ENCODE data around the gene IGF1R.
A peak's percentile ranks its signal among the peaks of the same experiment; 100 is the strongest.

The IGF1R gene

GRCh38 chr15:98939311-98940080 is 291.2 kb downstream of the IGF1R start:
- H3K9me3 ChIP-seq (ENCODE audit: control insufficient read depth in 2 of 2, low read length in 2 of 2): no peaks in the 10 kb centered on the region
- H3K36me3 ChIP-seq (ENCODE audit: control insufficient read depth in 2 of 2, insufficient read depth in 2 of 2, low read length in 2 of 2): peaks cover 19 to 31% of the 10 kb centered on the region in 2 donors
- H3K27me3 ChIP-seq (ENCODE audit: control insufficient read depth in 2 of 2, insufficient read depth in 2 of 2, low read length in 2 of 2): no peaks in the 10 kb centered on the region

DNA sequence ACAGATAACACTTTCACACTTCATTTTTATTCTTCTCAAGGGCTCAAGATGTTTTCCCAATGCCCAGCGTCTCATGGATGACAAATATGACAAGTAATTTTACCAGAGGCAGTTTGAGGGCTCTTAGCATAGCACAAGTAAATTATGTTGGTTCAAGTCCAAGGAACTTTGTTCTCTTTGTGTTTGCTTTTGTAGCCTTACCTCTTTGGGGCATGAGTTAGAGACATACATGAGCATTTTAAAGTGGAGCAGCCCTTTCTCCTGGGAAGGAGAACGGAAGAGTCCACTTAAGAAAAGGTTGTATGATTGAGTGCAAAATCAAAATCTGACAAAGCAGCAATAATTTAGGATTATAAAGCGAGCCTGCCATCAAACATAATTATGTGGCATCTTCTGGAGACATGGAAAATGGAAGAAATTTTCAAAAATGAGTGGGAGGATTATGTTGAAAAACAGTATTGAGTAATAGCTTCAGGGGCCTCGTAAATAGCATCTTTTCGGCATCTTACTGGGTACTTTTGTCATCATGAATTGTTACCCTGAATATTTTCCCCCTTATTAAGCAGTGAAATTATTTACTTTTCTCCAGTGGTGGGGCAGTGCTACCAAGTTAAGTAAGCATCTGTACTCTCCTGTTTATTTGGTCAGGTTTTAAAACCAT is 293.4 kb downstream of the IGF1R start:
- Histone ChIP-seq H3K36me3 (ENCODE audit: control insufficient read depth in 2 of 2, insufficient read depth in 2 of 2, low read length in 2 of 2) (peaks cover 15 to 26% of the 10 kb centered on the region in 2 donors), H3K9me3 (ENCODE audit: control insufficient read depth in 2 of 2, low read length in 2 of 2) (no peaks in the 10 kb centered on the region), H3K9ac (ENCODE audit: low read depth in 1 of 2, low read length in 2 of 2) (no peak overlapping the region), H3K4me3 (ENCODE audit: low read length in 2 of 2) (no peak overlapping the region), H3K27ac (ENCODE audit: low read depth in 2 of 2, low read length in 2 of 2) (no peak overlapping the region), H3K4me1 (ENCODE audit: control insufficient read depth in 2 of 2, insufficient read depth in 2 of 2, low read length in 2 of 2) (peaks cover 12 to 13% of the 10 kb centered on the region in 2 donors), H3K27me3 (ENCODE audit: control insufficient read depth in 2 of 2, insufficient read depth in 2 of 2, low read length in 2 of 2) (no peaks in the 10 kb centered on the region)

More at GRCh38 chr15:98939311-98940080, 291.2 kb downstream of the IGF1R start:
- Histone ChIP-seq H3K9ac (ENCODE audit: low read depth in 1 of 2, low read length in 2 of 2) (no peak overlapping the region), H3K4me3 (ENCODE audit: low read length in 2 of 2) (no peak overlapping the region), H3K27ac (ENCODE audit: low read depth in 2 of 2, low read length in 2 of 2) (no peak overlapping the region), H3K4me1 (ENCODE audit: control insufficient read depth in 2 of 2, insufficient read depth in 2 of 2, low read length in 2 of 2) (peaks cover 12 to 13% of the 10 kb centered on the region in 2 donors)

DNA sequence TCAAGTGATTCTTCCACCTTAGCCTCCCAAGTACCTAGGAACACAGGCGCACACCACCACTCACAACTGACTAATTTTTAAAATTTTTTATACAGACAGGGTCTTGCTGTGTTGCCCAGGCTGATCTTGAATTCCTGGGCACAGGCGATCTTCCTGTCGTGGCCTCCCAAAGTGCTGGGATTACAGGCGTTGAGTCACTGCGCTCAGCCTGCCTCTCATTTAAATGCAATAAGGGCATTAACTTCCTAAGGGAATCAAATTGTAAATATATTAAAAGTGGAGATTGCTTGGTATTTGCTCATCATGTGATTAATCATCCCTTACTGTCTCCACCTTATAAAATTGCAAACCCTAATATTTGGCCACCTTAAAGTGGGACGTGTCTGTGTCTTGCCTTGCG is 294.1 kb downstream of the IGF1R start:
- Histone ChIP-seq H3K4me3 (ENCODE audit: low read length in 2 of 2) (no peak overlapping the region), H3K9me3 (ENCODE audit: control insufficient read depth in 2 of 2, low read length in 2 of 2) (no peaks in the 10 kb centered on the region), H3K4me1 (ENCODE audit: control insufficient read depth in 2 of 2, insufficient read depth in 2 of 2, low read length in 2 of 2) (peaks cover 12 to 13% of the 10 kb centered on the region in 2 donors), H3K27ac (ENCODE audit: low read depth in 2 of 2, low read length in 2 of 2) (no peak overlapping the region), H3K36me3 (ENCODE audit: control insufficient read depth in 2 of 2, insufficient read depth in 2 of 2, low read length in 2 of 2) (peaks cover 15 to 26% of the 10 kb centered on the region in 2 donors), H3K27me3 (ENCODE audit: control insufficient read depth in 2 of 2, insufficient read depth in 2 of 2, low read length in 2 of 2) (no peaks in the 10 kb centered on the region), H3K9ac (ENCODE audit: low read depth in 1 of 2, low read length in 2 of 2) (no peak overlapping the region)

DNA sequence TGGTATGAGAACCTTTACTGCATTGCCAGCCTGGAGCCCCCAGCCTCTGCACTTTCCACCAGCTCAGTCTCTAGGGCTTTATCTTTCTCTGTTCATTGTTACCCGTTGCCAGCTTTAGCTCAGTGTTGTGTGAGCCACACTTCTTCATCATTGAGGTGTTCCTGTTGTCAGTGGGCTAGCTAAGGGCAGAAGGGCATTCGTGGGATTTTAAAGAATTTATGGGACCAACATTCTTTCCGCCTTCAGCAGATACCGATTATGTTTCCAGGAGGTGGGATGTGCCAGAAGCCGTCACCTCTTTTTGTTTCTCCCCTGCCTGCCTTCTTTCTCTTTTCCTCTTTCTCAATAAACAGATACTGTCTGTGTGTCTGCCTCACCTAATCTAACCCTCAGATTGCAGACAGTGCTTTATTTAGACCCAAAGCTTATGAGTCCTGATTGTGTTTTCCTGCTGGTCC is 294.7 kb downstream of the IGF1R start:
- Histone ChIP-seq H3K27me3 (ENCODE audit: control insufficient read depth in 2 of 2, insufficient read depth in 2 of 2, low read length in 2 of 2) (no peaks in the 10 kb centered on the region), H3K4me3 (ENCODE audit: low read length in 2 of 2) (no peak overlapping the region), H3K4me1 (ENCODE audit: control insufficient read depth in 2 of 2, insufficient read depth in 2 of 2, low read length in 2 of 2) (peaks cover 12 to 13% of the 10 kb centered on the region in 2 donors), H3K9ac (ENCODE audit: low read depth in 1 of 2, low read length in 2 of 2) (no peak overlapping the region), H3K9me3 (ENCODE audit: control insufficient read depth in 2 of 2, low read length in 2 of 2) (no peaks in the 10 kb centered on the region), H3K36me3 (ENCODE audit: control insufficient read depth in 2 of 2, insufficient read depth in 2 of 2, low read length in 2 of 2) (peaks cover 9 to 27% of the 10 kb centered on the region in 2 donors), H3K27ac (ENCODE audit: low read depth in 2 of 2, low read length in 2 of 2) (peak overlapping the region; percentile 17)

DNA sequence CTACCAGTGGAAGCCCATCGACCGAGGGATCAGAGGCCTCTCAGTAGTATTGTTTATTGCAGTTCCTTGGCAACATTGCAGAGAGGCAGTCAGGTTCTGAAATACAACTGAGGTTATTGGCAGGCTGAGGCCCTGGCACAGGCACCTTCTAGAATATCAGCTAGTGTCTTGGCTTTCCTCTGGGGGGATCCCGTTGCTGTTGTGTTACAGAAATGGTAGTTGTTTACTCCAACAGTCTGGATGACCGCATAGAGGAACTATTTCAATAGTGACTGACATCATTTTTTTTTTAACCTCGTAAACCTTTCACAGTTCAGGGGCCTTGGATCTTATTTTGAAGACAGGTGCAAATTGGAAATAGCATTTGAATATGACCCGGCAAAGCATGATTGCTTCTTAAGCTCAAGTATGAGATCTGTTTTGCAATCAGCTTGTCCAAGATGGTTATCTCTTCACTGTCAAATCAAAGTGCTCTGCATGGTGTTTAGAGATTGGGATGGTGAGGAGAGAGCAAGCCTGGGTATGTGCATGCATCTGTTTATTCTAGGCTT is 295.3 kb downstream of the IGF1R start:
- H3K9me3 ChIP-seq (ENCODE audit: control insufficient read depth in 2 of 2, low read length in 2 of 2): no peaks in the 10 kb centered on the region
- peaks cover 12 to 13% of the 10 kb centered on the region in 2 donors for H3K4me1 ChIP-seq (ENCODE audit: control insufficient read depth in 2 of 2, insufficient read depth in 2 of 2, low read length in 2 of 2)
- H3K27ac ChIP-seq (ENCODE audit: low read depth in 2 of 2, low read length in 2 of 2): peak overlapping the region; percentile 17
- H3K9ac ChIP-seq (ENCODE audit: low read depth in 1 of 2, low read length in 2 of 2): no peak overlapping the region
- no peaks in the 10 kb centered on the region for H3K27me3 ChIP-seq (ENCODE audit: control insufficient read depth in 2 of 2, insufficient read depth in 2 of 2, low read length in 2 of 2)
- peaks cover 9 to 33% of the 10 kb centered on the region in 2 donors for H3K36me3 ChIP-seq (ENCODE audit: control insufficient read depth in 2 of 2, insufficient read depth in 2 of 2, low read length in 2 of 2)
- no peak overlapping the region for H3K4me3 ChIP-seq (ENCODE audit: low read length in 2 of 2)

DNA sequence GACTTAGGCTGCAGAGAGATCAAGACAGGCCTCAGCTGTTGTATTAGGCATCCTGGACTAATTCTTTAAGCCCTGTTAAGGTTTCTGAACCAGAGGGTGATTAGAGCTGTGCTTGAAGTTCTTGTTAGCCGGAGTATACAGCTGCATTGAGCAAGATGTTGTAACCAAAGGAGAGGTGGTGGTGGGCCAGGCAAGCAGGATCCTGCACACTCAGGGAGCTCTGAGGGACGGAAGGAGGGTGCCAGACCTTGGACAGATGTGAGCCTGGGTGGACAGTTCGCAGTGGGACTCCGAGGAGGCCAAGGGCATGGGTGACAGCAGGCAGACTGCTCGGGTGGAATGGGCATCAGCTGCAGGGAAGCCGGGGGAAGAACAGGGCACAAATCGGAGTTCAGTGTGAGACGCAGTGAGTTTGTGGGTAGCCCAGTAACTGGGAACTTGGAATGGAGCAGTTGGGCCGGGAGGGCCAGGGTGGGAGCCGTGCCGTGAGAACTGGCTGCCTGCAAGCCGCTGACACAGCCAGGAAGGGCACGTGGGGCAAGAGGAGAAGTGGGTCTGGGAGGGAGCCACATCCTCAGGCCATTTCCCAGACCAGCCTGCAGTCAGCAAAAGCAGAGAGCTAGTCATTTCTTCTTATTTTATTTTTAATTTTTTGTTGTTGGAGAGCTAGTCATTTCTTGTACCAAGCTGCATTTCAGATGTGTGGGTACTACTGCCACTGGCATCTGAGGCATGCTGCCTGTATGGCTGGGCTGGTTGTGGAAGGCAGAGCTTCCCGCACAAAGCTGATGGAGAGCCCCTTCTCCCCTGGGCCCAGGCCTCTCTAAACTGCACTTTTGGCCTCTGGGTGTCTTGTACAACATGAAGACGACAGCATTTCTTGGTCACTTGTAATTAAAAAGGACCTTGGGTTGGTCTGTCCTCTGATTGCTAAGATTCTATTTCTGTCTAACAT is 298.2 kb downstream of the IGF1R start:
- Histone ChIP-seq H3K4me1 (ENCODE audit: control insufficient read depth in 2 of 2, insufficient read depth in 2 of 2, low read length in 2 of 2) (peaks cover 5 to 7% of the 10 kb centered on the region in 2 donors), H3K4me3 (ENCODE audit: low read length in 2 of 2) (no peak overlapping the region), H3K36me3 (ENCODE audit: control insufficient read depth in 2 of 2, insufficient read depth in 2 of 2, low read length in 2 of 2) (peaks cover 21 to 45% of the 10 kb centered on the region in 2 donors), H3K27ac (ENCODE audit: low read depth in 2 of 2, low read length in 2 of 2) (peak overlapping the region in 1 of 2 donors; percentile 43), H3K27me3 (ENCODE audit: control insufficient read depth in 2 of 2, insufficient read depth in 2 of 2, low read length in 2 of 2) (no peaks in the 10 kb centered on the region), H3K9ac (ENCODE audit: low read depth in 1 of 2, low read length in 2 of 2) (no peak overlapping the region), H3K9me3 (ENCODE audit: control insufficient read depth in 2 of 2, low read length in 2 of 2) (no peaks in the 10 kb centered on the region)

DNA sequence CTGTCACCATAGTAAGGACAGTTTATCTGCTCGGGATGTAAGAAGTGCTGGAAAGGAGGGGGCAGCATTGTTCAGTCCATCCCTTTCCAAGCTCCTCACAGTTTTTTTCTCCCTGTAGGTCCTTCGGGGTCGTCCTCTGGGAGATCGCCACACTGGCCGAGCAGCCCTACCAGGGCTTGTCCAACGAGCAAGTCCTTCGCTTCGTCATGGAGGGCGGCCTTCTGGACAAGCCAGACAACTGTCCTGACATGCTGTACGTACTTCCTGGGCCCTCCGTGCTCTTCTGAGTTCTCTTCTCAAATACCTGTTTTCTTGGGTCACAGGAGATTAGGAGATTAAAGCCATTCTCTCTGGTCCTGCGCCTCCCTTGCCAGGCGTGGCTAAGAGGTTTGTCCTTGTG is 300.1 kb downstream of the IGF1R start:
- no peak overlapping the region for H3K4me3 ChIP-seq (ENCODE audit: low read length in 2 of 2)
- H3K27me3 ChIP-seq (ENCODE audit: control insufficient read depth in 2 of 2, insufficient read depth in 2 of 2, low read length in 2 of 2): no peaks in the 10 kb centered on the region
- H3K36me3 ChIP-seq (ENCODE audit: control insufficient read depth in 2 of 2, insufficient read depth in 2 of 2, low read length in 2 of 2): peaks cover 24 to 40% of the 10 kb centered on the region in 2 donors
- peaks cover 2 to 5% of the 10 kb centered on the region in 2 donors for H3K4me1 ChIP-seq (ENCODE audit: control insufficient read depth in 2 of 2, insufficient read depth in 2 of 2, low read length in 2 of 2)
- H3K9me3 ChIP-seq (ENCODE audit: control insufficient read depth in 2 of 2, low read length in 2 of 2): no peaks in the 10 kb centered on the region
- no peak overlapping the region for H3K9ac ChIP-seq (ENCODE audit: low read depth in 1 of 2, low read length in 2 of 2)
- H3K27ac ChIP-seq (ENCODE audit: low read depth in 2 of 2, low read length in 2 of 2): no peak overlapping the region

DNA sequence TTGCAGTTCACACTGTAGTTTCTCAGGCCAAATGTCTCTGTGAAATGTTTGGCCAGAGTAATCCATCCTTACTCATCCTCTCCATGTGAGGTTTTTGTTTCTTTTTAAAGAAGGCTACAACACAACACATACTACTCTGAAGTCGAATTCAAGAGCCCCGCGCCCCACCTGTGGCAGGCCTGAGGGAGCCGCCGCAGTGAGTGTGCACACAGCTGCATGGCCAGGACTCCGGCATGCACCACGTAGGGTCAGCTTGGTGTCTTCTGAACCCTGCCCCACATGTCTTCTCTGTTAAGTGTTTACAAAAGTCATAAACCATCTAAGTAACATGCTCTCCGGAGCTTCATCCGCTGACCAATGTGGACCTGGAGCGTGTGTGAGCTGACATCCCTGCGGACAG is 300.6 kb downstream of the IGF1R start:
- no peak overlapping the region for H3K9ac ChIP-seq (ENCODE audit: low read depth in 1 of 2, low read length in 2 of 2)
- peaks cover 25 to 40% of the 10 kb centered on the region in 2 donors for H3K36me3 ChIP-seq (ENCODE audit: control insufficient read depth in 2 of 2, insufficient read depth in 2 of 2, low read length in 2 of 2)
- no peak overlapping the region for H3K27ac ChIP-seq (ENCODE audit: low read depth in 2 of 2, low read length in 2 of 2)
- no peaks in the 10 kb centered on the region for H3K9me3 ChIP-seq (ENCODE audit: control insufficient read depth in 2 of 2, low read length in 2 of 2)
- no peaks in the 10 kb centered on the region for H3K27me3 ChIP-seq (ENCODE audit: control insufficient read depth in 2 of 2, insufficient read depth in 2 of 2, low read length in 2 of 2)
- H3K4me1 ChIP-seq (ENCODE audit: control insufficient read depth in 2 of 2, insufficient read depth in 2 of 2, low read length in 2 of 2): peaks cover 0 to 2% of the 10 kb centered on the region in 2 donors
- H3K4me3 ChIP-seq (ENCODE audit: low read length in 2 of 2): no peak overlapping the region

GRCh38 chr15:98949624-98950023 is 301.3 kb downstream of the IGF1R start:
- Histone ChIP-seq H3K27me3 (ENCODE audit: control insufficient read depth in 2 of 2, insufficient read depth in 2 of 2, low read length in 2 of 2) (no peaks in the 10 kb centered on the region), H3K4me3 (ENCODE audit: low read length in 2 of 2) (no peak overlapping the region), H3K36me3 (ENCODE audit: control insufficient read depth in 2 of 2, insufficient read depth in 2 of 2, low read length in 2 of 2) (peaks cover 25 to 39% of the 10 kb centered on the region in 2 donors), H3K9ac (ENCODE audit: low read depth in 1 of 2, low read length in 2 of 2) (no peak overlapping the region), H3K27ac (ENCODE audit: low read depth in 2 of 2, low read length in 2 of 2) (no peak overlapping the region), H3K4me1 (ENCODE audit: control insufficient read depth in 2 of 2, insufficient read depth in 2 of 2, low read length in 2 of 2) (peaks cover 0 to 2% of the 10 kb centered on the region in 2 donors), H3K9me3 (ENCODE audit: control insufficient read depth in 2 of 2, low read length in 2 of 2) (no peaks in the 10 kb centered on the region)

Measured in mucosa of rectum (tissue), 2 donors.